WI38 (cell line): ENCODE results near the gene HMX2.
A peak's percentile ranks its signal among the peaks of the same experiment; 100 is the strongest.

Experiments used
- H3K4me3 ChIP-seq: 2 replicates; pipeline ENCODE4 v1.5.1; 2011; ENCODE audit warnings: low read depth, mild to moderate bottlenecking, control low read depth, low read length
- CTCF ChIP-seq: IDR thresholded peaks from 2 replicates; pipeline ENCODE4 v1.5.1; 2012; ENCODE audit warnings: low read depth, mild to moderate bottlenecking, control low read depth, low read length

HMX2 gene

GRCh38 chr10:123149162-123149567 lies 1.2 kb downstream of the HMX2 start:
- no peak for TF ChIP-seq CTCF
- no peak overlapping the region for H3K4me3 ChIP-seq

- peak overlapping the region; percentile 36 for H3K4me3 ChIP-seq
- TF ChIP-seq CTCF, result no peak
Measured at GRCh38 chr10:123149568-123150270, 1.8 kb downstream of the HMX2 start.

- H3K4me3 ChIP-seq, result no peak overlapping the region
- no peak for TF ChIP-seq CTCF
Measured at GRCh38 chr10:123150271-123150985, 2.5 kb downstream of the HMX2 start.

GRCh38 chr10:123150986-123151736 lies 3.2 kb downstream of the HMX2 start:
- TF ChIP-seq CTCF, result no peak
- no peak overlapping the region for H3K4me3 ChIP-seq

GRCh38 chr10:123151737-123152135 lies 3.8 kb downstream of the HMX2 start:
- H3K4me3 ChIP-seq, result no peak overlapping the region
- TF ChIP-seq CTCF, result no peak

GRCh38 chr10:123153486-123154091 lies 5.7 kb downstream of the HMX2 start:
- no peak for TF ChIP-seq CTCF
- no peak overlapping the region for H3K4me3 ChIP-seq
